Measurements from ENCODE around the gene GPR4.

Gene GPR4

GRCh38 chr19:45547211-45547770 is 54.7 kb downstream of the GPR4 start:
- no peak for DNase-seq

GRCh38 chr19:45542234-45542668 is 59.8 kb downstream of the GPR4 start:
- no peak for DNase-seq
